Lung (tissue), 12 donors: ENCODE measurements around the gene CDH26. TPM values are rescaled to one million over a fixed set of nuclear protein-coding genes. Genes with fewer than 3 reads are reported as not detected.

ENCODE experiments used
- ATAC-seq: fragments of 200-7000 bp; cut with Tn5 transposase; one replicate; pipeline ENCODE4 v1.9.1; 2020; ENCODE audit warnings: moderate number of reproducible peaks; ENCODE audit not compliant: insufficient read depth, low FRiP score
- DNase-seq, 3 donors: peaks; one replicate each; pipeline ENCODE4 v3.0.0-alpha.2; 2013 to 2017
- H3K27ac ChIP-seq, 2 donors: one replicate each; pipeline ENCODE4 v1.5.1; 2013; ENCODE audit warnings: mild to moderate bottlenecking in 2 of 2, moderate library complexity in 2 of 2, control low read depth in 1 of 2, inconsistent platforms in 1 of 2, low read depth in 1 of 2, low read length in 1 of 2
- H3K27me3 ChIP-seq, 3 donors: one replicate each; pipeline ENCODE4 v1.5.1; 2013; ENCODE audit warnings: low read length in 2 of 3; ENCODE audit not compliant: control insufficient read depth in 3 of 3, insufficient read depth in 3 of 3
- H3K36me3 ChIP-seq, 4 donors: one replicate each; pipeline ENCODE4 v1.5.1; 2013; ENCODE audit warnings: low read length in 4 of 4, mild to moderate bottlenecking in 1 of 4, moderate library complexity in 1 of 4; ENCODE audit not compliant: control insufficient read depth in 4 of 4, insufficient read depth in 4 of 4
- H3K4me1 ChIP-seq, 5 donors: one replicate each; pipeline ENCODE4 v1.5.1; 2013; ENCODE audit warnings: low read length in 5 of 5, mild to moderate bottlenecking in 2 of 5, moderate library complexity in 1 of 5; ENCODE audit not compliant: control insufficient read depth in 5 of 5, insufficient read depth in 5 of 5
- H3K4me3 ChIP-seq: one replicate; pipeline ENCODE4 v1.5.1; 2013; ENCODE audit warnings: mild to moderate bottlenecking, control low read depth, moderate library complexity
- H3K9ac ChIP-seq, 2 donors: one replicate each; pipeline ENCODE4 v1.5.1; 2013; ENCODE audit warnings: low read length in 2 of 2, control low read depth in 1 of 2; ENCODE audit not compliant: insufficient read depth in 1 of 2
- H3K9me3 ChIP-seq, 4 donors: one replicate each; pipeline ENCODE4 v1.5.1; 2013; ENCODE audit warnings: low read length in 3 of 4, mild to moderate bottlenecking in 1 of 4, moderate library complexity in 1 of 4; ENCODE audit not compliant: control insufficient read depth in 4 of 4, insufficient read depth in 3 of 4
- WGBS, 2 donors: extraction: QIAGEN DNeasy Blood & Tissue Kit; methylation state at CpG; one replicate each; pipeline ENCODE4 v1.1.7; 2013; 5-methylcytosine and 5-hydroxymethylcytosine counted together
- polyA plus RNA-seq, 2 donors: library from polyadenylated mRNA; stranded (reverse); fragments of 200-250 nt; gene quantifications; one replicate each; pipeline ENCODE4 v1.2.1, GENCODE V29; 2013
- total RNA-seq, 2 donors: library from RNA; depleted of rRNA in 1 of 2; stranded (reverse); fragments of >200 nt in 1 of 2; gene quantifications; one replicate each; pipeline ENCODE4 v1.2.1, GENCODE V29; 2014 to 2021
- TF ChIP-seq, protein P1 (sequence below): IDR thresholded peaks from 2 replicates; pipeline ENCODE4 v1.5.1; 2012; ENCODE audit warnings: mild to moderate bottlenecking; ENCODE audit errors: control extremely low read depth, extremely low read depth
- donor health status: control.
- donor health status: control.
- donor health status: Bipolar disorder and iron deficiency.
- donor health status: healthy.
- donor health status: DM: yes; HTN: yes; CAD: no.

The CDH26 gene
- total and polyA plus RNA-seq, 4 donors = 5.7 to 11.3 (median 7.8) TPM

DNA sequence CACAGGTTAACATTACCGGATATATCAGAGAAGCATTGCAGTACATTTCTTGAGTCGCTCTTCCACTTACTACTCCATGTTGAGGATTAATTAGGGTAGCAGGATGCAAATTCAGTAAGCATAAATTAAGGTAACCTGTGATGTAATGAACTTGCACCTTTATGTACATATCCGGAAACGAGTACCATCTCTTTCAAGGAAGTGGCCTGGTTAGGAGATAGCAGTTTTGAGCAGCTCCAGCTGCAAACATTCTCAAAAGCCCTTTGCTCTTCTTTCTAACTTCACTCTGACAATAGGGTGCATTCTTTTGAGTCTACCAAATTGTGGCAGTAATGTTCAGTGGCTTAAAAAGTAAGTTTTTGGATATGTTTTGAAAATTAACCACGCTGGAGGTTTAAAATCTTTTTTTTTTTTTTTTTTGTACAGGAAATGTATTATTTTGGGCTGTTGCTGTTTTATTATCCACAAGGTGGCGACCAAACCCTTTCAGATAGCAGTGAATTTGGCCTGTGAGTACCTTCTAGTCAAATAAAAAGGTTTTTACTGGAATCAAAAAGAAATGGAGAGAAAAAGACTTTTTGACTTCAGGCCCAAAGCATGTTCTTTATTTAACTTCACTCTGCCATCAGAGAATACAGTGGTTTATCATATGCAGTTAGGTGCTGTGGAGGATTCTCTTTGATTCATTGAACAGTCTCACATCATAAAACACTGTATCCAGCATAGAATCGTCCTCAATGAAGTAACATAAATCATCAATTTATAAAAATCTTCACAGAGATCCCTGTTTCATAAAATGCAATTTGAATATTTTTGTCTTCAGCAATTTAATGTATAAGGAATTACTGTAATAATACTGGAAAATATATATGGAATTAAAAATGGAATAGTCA, 9.1 kb upstream of the CDH26 start:
- no peak overlapping the region for H3K4me3 ChIP-seq
- H3K27ac ChIP-seq = no peak overlapping the region
- WGBS, 2 donors = 36 to 38% methylated on average over 7 of the region's 7 CpGs
- H3K9me3 ChIP-seq = no peaks in the 10 kb centered on the region
- DNase-seq = peak; percentile 51 to 88 (median 84)
- H3K36me3 ChIP-seq = peaks cover 0 to 13% (median 6%) of the 10 kb centered on the region in 4 donors
- H3K9ac ChIP-seq = no peak overlapping the region
- no peaks in the 10 kb centered on the region for H3K27me3 ChIP-seq
- H3K4me1 ChIP-seq = peaks cover 0 to 38% (median 10%) of the 10 kb centered on the region in 5 donors
- TF ChIP-seq, protein P1, sequence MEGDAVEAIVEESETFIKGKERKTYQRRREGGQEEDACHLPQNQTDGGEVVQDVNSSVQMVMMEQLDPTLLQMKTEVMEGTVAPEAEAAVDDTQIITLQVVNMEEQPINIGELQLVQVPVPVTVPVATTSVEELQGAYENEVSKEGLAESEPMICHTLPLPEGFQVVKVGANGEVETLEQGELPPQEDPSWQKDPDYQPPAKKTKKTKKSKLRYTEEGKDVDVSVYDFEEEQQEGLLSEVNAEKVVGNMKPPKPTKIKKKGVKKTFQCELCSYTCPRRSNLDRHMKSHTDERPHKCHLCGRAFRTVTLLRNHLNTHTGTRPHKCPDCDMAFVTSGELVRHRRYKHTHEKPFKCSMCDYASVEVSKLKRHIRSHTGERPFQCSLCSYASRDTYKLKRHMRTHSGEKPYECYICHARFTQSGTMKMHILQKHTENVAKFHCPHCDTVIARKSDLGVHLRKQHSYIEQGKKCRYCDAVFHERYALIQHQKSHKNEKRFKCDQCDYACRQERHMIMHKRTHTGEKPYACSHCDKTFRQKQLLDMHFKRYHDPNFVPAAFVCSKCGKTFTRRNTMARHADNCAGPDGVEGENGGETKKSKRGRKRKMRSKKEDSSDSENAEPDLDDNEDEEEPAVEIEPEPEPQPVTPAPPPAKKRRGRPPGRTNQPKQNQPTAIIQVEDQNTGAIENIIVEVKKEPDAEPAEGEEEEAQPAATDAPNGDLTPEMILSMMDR = peak; percentile 32
- ATAC-seq = no peak

DNA sequence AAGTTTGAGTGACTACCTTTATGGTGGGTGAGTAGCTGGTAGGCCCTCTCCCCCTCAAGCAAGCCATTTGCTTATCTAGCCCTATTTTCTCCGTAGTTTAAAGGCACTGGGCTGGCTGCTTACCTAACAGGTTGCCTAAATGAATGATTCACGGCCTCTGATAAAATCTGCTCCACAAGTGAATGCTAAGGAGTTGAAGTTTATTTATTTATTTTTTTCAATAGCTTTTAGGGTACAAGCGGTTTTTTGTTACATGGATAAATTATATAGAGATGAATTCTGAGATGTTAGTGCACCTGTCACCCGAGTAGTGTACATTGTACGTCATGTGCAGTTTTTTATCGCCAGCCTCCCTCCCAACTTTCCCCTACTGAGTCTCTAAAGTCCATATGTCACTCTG, 8.3 kb upstream of the CDH26 start:
- Histone ChIP-seq H3K36me3 (peaks cover 0 to 4% (median under 1%) of the 10 kb centered on the region in 4 donors), H3K27ac (no peak overlapping the region), H3K27me3 (no peaks in the 10 kb centered on the region), H3K9me3 (peaks cover 0 to 1% (median 0%) of the 10 kb centered on the region in 4 donors), H3K4me3 (no peak overlapping the region), H3K9ac (no peak overlapping the region), H3K4me1 (peaks cover 0 to 30% (median 10%) of the 10 kb centered on the region in 5 donors)
- 98% methylated on average over 6 of the region's 6 CpGs for WGBS, 2 donors
- no peak for DNase-seq
- TF ChIP-seq, protein P1 = no peak
- ATAC-seq = no peak

DNA sequence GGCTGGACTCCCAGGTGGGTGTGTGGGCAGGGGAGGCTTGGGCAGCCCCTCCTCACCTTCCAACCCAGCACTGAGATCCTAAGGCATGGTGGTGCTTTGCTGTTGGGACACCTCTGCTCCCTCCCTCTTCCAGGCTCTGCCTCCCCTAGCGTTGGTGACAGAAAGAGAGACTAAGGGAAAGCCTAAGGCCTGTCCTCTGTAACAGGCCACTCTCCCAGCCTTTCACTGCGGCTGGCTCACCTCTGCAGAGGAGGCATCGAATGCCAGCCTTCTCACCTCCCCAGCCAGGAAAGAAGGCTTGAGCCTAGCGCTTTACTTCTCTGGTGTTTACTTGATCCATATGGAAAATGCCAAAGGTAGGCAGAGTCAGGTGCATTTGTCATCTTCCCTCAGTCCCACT, 3.5 kb upstream of the CDH26 start:
- no peak for DNase-seq
- TF ChIP-seq, protein P1 = no peak
- no peaks in the 10 kb centered on the region for H3K27me3 ChIP-seq
- WGBS, 2 donors = 93 to 97% methylated on average over 4 of the region's 4 CpGs
- H3K9ac ChIP-seq = no peak overlapping the region
- H3K9me3 ChIP-seq = peaks cover 0 to 3% (median 0%) of the 10 kb centered on the region in 4 donors
- no peak overlapping the region for H3K27ac ChIP-seq
- no peaks in the 10 kb centered on the region for H3K4me1 ChIP-seq
- peaks cover 0 to 1% (median 0%) of the 10 kb centered on the region in 4 donors for H3K36me3 ChIP-seq
- ATAC-seq = no peak
- H3K4me3 ChIP-seq = no peak overlapping the region
